ENCODE data around the gene NUP214.
"Not testable (repeated sequence)": the region's sequence is repeated elsewhere in the genome, so short reads cannot be mapped to it uniquely, and the experiment has no call there.

NUP214 gene

DNA sequence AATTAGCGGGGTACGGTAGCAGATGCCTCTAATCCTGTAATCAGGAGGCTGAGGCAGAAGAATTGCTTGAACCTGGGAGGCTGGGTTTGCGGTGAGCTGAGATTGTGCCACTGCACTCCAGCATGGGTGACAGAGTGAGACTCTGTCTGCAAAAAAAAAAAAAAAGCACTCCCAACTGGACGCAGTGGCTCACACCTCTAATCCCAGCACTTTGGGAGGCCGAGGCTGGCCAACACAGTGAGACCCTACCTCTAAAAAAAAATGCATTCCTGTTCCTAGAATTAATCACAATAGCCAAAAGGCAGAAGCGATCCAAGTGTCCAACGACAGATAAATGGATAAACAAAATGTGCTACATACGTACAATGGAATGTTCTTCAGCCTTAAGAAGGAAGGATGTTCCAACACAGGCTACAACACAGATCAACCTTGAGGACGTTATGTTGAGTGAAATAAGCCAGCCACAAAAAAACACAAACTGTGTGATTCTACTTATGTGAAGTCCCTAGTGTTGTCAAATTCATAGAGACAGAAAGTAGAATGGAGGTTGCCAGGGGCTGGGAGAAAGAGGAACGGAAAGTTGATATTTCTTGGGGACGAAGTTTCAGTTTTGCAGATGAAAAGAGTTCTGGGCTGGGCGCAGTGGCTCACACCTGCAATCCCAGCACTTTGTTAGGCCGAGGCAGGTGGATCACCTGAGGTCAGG, 137.1 kb downstream of the NUP214 start:
- FAIRE-seq = no peak

DNA sequence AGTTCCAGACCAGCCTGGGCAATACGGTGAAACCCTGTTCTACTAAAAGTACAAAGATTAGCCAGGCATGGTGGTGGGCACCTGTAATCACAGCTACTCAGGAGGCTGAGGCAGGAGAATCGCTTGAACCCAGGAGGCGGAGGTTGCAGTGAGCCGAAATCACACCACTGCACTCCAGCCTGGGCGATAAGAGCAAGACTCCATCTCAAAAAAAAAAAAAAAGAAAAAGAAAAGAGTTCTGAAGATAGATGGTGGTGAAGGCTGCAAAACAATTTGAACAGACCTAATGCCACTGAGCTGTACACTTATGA, 137.6 kb downstream of the NUP214 start:
- FAIRE-seq = not testable (repeated sequence)

DNA sequence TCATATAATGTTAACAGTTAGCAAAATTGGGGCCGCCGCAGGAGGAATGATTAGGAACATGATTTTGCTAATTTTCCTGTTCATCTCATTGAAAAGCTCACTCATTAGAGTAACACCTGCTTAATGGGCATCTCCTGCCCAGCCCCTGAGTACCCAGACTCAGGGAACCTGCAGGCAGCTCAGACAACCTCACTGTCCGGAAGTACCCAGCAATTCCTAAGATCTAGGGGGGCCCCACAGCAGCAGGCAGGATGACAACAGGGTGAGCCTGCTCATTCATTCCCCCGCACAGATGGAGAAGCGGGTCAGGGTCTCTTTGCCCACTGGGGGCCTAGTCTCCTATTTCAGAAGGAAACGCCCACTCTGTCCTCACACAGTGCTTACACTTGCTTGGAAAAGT, 138.3 kb downstream of the NUP214 start:
- no peak for FAIRE-seq

DNA sequence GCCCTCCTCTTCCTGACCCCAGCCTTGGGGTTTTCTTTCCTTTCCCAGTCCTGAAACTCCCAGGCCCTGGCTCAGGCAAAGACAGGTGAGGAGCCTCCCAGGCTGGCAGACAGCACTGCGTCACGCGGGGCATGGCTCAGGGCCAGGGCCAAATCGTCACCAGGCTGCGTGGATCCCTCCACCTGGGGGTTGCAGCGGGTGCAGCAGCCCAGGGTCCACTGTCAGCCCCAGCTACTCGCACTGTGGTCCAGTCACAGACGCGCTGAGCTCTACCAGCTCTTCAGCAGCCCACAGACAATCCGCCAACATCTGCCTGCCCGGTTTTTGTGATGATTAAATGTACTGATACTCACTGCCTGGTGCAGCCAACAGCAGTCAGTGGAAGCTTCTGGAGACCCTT, 138.8 kb downstream of the NUP214 start:
- no peak for FAIRE-seq

DNA sequence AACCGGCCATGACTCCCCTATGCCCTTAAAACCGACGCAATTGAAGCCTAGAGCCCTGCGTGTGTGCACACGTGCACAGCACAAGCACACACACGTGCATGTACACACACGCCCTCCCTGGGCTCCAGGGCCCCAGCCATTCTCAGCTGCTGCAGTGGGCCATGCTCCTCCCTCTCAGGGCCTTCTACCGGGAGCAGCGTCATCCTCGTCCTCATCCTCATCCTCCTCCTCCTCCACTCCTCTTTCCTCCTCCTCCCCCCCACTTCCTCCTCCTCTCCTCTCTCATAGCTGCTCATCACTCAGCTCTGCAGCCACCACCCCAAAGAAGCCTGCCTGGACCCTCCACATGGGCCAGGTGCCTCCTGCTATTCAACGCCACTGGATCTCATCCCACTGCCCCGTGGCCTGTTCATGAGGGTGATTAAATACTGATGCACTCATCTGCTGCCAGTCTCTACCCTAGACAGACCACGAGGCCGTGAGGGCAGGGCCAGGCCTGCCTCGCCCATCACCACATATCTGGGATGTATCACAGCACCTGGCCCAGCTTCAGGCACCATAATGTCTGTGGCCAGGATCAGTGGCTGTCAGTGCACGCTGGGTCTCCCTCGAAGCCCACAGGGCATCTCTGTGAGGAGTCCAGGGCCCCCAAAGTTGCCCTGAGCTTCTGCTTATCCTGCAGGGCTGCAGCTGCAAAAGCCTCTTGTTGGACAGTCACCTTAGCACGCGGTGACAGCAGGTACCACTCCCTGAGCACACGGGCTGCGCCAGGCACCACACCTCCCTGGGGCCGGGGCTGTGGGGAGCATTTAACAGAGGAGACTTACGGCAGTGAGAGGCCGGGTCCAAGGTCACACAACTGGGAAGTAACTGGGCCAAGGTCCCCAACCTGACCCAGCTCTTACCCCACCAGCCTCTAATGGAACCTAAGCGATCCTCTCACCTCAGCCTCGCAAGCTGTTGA, 141.2 kb downstream of the NUP214 start:
- FAIRE-seq = no peak

DNA sequence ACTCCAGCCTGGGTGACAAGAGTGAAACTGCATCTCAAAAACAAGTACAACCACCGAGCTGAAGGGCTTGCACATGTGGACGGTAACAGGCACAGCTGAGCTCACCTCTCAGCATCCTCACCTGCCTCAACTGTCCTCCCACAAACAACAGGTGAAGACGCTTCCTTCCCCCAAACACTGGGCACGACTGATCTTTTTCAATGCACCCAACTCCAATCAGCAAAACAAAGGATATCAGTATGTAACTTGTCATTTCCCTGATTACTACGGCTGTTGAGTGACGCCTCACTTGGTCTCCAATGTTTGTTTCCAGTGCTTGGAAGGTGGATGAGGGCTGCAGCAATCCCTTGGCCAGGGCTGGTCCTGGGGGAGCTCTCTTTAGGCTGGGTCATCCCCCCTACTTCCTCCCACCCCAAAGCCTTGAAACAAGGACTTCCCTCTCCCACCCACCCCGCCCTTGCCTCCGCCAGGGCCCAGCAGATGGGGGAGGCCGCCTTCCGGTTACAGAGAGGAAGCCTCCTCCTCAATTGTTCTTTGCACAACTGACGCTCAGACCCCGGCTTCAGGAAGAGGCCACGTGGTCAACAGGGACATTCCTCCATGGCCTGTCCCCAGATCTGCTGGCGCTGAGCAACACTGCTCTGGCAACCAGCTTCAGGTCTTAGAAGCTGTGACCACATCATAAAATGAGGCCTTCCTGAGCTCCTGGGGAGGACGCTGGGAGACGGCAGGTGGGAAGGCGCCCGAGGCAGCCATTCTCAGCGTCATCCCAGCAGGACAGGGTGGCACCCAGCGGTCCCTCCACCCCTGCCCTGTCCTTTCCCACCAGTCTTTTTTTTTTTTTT, 145.0 kb downstream of the NUP214 start:
- FAIRE-seq = no peak

DNA sequence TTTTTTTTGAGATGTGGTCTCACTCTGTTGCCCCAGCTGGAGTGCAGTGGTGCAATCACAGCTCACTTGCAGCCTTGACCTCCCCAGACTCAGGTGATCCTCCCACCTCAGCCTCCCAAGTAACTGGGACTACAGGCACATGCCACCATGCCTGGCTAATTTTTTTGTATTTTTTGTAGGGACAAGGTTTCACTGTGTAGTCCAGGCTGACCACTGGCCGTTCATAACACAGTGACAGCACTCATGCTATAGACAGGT, 145.6 kb downstream of the NUP214 start:
- not testable (repeated sequence) for FAIRE-seq

DNA sequence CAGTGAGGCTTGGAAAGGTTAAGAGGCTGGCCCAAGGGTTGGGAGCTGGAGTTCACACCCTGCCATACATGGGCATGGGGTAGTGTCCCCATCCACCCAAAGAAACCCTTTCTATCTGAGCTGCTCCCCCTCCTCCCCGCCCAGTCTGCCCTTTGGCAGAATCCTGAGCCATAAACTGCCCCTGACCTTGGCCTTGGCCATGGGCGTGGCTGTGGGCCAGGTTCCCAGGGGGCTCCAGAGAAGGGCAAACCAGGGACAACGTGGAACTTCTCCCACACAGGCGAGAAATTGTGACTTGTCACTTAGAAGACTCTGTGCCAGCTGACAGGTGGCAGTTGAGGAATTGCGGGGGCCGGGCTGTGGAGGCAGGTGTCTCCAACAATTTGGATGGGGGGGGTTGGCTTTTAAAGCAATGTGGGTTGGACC, 146.1 kb downstream of the NUP214 start:
- FAIRE-seq = no peak

DNA sequence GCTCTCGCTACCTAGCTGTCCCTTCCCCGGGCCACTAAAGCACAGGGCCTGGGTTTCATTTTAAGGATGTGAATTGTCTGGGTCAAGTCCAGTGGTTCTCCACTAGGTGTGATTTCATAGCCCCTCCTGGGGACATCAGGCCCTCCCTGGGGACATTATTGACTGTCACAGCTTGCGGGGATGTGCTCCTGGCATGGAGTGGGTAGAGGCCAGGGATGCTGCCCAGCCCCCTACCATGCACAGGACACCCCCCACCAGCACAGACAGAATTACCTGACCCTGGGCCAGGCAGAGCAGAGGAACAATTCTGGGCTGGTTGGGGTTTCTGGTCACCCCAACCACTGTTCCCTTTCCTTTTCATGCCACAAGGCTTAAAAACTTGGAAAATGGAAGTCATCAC, 146.8 kb downstream of the NUP214 start:
- FAIRE-seq = no peak

DNA sequence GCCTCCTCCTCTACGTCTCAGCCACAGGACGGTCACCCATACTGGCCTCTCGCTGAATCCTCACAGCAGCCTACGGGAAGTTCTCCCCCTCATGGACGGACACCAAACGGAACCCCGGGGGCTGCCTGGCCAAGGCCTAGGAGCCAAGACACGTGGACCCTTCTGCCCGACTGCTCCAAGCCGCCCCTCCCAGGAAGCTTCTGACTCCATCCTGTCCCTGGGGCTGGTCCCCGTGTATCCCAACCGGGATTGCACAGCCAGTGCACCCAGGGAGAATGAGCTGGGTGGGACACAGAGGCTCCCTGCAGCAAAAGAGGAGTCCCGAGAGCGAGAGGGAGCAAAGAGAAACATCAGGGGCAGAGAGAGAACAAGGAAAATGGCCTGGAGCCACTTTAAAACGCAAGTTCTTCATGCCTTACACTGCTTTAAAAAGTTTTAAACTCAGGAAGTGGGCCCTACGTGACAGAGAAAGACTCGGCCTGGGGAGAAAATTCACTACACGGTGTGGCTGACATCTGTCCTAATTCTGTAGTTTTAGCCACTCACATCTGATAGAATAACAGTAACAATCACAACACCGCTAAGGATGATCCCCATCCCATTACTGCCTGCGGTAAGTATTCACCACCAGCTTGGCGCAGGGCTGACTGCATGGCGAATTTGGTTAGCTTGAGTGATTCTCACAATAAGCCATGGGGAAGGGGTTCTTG, 147.9 kb downstream of the NUP214 start:
- no peak for FAIRE-seq

DNA sequence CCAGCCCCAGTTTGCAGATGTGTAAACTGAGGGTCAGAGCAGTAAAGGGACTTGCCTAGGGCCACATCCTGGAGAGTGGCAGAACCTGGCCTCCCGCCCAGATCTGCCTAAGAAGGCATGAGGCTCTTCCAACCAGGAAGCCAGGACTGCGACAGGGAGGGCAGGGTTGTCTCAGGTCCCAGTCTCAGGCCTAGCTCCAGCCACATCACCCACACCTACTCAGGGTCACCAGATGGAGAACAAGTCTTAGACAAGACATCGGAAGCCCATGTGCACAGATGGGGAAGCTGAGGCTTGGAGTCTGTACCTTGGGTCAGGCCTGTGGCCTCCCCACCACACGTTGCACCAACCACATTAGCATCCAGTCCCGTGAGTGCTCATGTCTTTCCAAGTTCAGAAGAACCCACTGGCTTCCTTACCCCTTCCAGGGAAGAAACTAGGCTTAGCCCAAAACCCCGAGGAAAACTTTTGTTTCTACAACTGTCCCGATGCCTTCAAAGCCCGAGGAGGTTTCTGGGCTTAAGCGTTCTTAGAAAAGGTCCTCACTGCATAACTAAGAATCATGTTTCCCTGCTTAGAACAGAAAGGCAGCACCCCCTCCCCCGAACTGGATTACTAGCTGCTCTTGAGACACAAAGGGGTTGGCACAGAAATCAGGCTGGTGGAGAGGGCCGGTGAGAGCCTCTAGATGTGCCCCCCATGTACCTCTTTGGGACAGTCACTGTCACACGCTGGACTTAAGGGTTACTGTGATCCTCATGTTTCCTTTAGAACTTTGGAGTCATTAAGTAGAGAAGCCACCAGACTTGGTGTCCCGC, 148.7 kb downstream of the NUP214 start:
- no peak for FAIRE-seq

DNA sequence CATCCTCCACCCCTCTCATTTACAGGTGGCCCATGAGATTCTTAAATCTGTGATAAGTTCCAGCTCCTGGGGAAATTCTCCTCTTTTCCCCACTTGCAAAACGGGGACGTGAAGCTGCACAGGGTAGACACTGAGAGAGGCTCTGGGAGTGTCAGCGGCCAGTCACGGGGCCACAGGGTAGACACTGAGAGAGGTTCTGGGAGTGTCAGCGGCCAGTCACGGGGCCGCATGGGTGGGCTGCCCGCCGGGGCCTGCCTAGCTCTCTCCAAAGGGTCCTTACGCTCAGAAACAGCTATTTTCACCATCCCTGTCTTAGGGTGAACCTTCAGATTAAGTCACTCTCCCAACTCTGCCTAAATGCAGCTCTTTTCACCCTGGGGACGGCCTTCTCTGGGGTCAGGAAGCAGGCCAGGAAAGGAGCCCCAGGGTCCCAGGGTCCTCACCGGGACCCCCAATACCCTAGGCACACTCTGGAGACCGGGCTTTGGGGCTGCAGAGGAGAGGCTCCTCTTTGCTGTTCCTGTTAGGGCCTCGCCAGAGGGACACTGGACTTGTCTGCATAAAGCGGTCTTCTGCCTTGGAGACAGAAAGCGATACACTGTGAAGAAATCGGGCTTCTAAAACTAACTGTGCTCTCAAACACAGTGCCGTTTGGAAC, 149.4 kb downstream of the NUP214 start:
- FAIRE-seq = no peak

DNA sequence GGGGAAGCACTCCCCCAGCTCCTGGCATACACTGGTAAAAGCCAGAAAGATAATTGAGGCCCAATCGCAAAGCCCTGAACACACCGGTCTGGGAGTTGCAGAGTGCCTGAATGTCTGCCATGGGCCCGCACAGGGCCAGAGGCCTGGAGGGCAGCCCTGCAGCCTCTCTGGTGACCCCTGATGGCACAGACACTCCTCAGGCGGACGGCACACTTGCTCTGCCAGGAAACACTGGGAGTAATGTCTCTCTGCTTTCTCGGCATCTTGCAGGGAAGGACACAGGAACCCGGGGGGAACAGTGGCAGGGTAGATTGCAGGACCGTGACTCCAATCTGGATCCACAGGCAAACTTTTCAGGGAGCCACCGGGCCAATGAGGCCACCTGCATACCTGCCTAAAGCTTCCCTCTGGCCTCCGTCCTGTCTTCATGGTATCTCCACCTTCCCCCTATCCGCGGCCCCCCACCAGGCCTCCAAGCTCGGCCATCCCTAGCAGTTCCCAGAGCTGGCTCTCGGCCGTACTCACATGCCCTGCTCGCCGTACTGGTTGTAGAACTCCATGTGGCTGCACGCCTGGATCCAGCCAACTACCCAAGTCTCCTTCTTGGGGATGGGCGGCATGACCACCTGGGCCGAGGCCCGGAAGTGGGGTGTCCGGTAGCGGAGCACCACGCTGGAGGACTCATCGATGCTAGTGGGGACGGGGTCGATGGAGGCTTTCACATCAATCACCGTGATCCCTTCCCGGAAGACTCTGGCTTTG, 150.1 kb downstream of the NUP214 start:
- no peak for FAIRE-seq

DNA sequence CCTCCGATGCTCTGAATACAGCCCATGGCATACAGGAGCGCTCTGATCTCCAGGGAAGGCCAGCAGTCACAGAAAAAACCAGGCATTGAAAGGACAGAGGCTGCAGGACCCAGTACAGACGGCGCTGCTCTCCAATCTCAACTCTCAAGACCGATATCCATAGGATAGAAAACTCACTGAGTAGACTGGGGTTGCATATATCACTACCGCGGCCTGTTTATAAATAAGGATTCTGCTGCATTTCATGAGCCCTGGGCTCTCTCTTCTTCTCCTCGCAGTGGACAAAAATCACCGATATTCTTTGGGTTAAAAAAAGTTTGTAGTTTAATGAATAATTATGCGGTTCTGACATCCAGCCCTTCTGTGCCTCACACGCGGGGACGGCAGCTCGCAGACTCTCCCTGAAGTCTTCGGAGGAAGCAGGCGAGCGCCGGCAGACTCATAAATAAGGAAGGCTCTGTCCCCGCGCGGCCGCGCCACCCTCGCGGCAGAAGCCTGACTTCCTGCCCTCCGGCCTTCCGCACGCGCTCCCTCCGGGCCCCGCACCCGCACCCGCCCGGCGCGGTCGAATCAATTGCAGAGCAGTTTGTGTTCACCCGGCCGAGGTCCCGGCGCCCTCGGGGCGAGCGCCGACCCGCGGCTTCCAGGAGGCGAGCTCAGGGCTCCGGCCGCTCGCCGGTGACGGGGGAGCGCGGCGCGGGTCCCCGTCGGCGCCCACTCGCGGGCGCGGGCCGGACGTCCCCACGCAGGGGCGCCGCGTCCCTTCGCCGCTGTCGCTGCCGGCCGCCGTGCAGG, 150.9 kb downstream of the NUP214 start, which contains the start of gene FAM78A:
FAM78A (minus strand) TSS at position 417 of the 795 bp plus-strand sequence; CDS start at position 86, 331 bp downstream.
- no peak for FAIRE-seq

DNA sequence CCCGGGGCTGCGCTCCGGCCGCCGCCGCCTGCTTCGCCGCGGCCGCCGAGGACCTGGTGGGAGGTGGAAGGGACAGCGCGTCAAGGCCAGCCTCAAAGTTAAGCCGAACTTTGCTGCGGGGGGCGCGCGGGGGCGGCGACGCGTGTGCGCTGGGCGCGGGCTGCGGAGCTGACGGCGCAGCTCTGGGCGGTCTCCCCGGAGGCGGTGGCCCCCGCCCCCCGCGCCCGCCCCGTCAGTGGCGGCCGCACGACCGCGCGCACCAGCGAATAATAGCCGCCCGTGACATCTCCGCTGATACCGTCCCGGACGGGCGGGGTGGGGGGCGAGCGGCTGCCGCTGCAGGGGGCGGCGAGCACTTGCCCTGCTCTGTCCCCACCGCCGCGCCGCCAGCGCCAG, 151.5 kb downstream of the NUP214 start:
- no peak for FAIRE-seq

DNA sequence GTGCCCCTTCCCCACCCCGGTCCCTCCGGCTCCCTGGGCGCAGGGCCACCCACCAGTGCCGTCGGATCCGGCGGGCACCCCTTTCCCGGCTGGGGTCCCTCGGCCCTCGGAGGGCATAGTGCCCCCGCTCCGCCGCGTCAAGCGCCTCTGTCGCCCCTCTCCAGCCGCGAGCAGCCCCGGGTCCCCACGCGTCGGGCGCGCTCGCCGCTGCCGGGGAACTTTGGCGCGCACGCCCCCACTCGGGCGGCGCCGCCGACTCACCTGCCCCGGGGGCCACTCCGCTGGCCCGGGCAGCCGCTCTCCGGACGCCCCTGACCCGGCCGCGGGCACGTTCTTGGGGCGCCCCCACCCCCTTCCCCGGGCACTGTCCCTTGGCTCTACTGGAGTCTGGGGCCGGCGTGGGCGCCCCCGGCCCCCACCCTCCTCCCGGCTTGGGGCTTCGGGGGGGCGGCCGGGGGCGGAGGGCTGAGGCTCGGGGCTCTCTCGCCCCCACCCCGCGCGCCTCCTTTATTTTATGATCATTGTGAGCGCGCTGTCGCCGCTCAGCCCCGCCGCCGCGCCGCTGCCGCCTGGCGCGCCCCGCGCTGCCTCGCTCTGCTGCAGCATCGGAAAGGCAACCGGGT, 152.0 kb downstream of the NUP214 start:
- FAIRE-seq = no peak

DNA sequence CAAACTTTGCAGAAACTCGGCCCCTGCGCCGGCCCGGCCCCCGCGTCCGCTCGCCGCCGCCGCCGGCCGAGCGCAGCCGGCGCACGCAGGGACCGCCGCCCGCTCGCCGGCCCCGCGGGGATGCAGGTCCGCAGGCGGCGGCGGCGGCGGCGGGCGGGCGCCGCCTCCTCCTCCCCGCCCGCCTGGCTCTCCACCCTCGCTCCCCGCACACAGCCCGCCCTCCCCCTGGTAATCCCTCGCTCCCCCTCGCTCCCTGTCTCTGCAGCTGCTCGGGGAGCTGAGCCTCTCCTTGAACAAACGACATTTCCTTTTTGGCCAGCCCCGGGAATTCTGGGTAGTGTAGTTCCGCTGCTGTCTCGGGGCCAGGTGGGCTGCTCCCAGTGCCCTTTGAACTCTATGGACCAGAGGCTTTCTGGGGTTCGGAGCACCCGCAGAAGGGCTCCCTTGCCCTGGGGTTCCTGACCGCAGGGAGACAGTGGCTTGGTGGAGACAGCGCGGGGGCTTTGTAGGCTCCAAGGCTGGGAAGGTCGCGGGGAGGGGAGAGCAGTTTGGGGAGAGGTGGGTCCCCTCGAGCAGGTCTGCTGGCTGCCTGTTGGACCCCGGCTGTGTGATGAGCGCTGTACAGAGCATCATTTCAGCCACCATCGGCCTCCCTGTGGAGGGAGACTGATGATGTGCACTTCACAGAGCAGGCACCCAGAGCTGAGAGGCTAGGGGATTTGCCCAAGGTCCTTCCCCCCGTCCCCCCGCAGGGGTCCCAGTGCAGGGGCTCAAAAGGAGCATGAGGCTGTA, 152.7 kb downstream of the NUP214 start:
- no peak for FAIRE-seq

DNA sequence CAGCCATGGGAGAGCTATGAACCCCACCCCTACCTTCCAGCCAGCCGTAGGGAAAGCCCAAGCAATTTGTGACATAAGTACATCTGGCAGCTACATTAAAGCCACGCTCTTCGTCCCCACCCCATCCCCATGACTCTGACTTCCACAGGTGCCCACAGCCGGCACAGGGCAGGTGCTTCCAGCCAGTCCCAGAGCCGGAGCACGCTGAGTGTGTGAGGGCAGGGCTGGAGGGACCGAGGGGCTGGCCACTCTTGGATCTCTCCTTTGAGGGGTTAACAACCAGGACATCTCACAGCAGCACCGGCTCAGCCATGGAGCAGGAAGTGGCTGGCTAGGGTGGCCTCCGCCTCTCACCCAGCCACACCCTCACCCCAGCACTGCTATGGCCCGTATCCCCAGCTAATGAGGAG, 153.3 kb downstream of the NUP214 start:
- FAIRE-seq = no peak

All from colon (tissue), 2 donors.